SIG-M5 treated with dmso at 0.1 percent for 504 hours (cell line): ENCODE measurements around the gene SCYGR5.

Experiments
- DNase-seq: peaks from one replicate; lab custom pipeline; 2025; ENCODE audit not compliant: unreplicated experiment; lab: John Stamatoyannopoulos, UW

SCYGR5 gene

DNA sequence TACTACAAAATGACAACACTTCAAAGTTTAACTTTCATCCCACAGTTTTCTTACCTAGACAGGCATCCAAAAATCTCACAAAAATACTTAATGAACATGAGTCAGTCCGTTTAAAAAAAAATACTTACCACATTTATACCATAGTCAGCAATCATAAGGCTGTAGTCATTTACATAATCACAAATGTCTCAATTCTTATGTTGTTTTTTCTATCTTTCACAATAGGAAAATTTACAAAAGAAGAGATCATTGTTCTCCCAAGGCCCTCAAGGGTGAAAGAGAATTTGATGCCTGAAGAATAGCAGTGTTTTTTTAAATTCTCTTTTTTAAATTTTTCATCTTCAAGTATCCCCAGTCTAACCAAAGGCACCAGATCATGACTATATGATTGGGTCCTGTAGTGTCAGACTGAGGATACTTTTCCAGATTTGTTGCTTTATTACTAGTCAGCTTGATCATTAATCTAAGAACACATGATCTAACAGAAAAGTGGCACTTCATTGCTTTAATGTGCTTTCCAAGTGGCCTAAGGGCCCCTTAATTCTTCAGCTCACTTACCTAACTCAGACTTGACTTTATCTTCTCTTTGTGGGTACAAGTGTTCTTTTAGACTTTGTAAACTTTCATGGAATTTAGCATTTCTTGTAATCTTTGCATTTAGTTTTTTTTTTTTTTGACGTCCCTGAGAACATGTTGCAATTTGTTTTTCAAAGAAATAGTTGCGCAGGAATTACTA is 4.7 kb downstream of the SCYGR5 start:
- DNase-seq, result no peak

DNA sequence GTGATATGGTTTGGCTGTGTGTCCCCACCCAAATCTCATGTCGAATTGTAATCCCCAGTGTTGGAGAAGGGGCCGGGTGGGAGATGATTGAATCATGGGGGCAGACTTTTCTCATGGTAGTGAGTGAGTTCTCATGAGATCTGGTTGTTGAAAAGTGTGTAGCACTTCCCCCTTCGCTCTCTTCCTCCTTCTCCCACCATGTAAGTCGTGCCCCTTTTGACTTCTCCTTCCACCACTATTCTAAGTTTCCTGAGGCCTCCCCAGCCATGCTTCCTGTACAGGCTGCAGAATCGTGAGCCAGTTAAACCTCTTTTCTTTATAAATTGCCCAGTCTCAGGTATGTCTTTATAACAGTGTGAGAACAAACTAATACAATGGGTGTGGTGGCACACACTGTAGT is 7.0 kb downstream of the SCYGR5 start:
- peak; percentile 13 for DNase-seq

DNA sequence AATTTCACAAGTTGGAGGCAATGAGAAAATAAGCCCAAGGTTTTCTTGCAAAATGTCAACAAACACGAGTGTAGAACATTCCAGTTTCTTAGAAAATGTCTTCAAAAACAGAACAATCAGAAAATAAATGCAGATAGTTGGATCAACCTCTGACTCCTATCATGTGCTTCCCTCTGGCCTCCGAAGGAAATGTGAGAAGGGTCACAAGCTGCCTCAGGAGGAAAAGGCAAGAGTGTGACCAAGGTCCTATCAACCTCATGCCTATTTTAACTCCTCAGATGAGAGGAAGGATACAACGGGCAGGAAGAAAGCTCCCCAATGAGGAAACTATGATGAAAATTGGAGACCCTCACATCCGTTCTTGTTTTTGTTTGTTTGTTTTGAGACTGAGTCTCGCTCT is 7.9 kb downstream of the SCYGR5 start:
- DNase-seq, result no peak

DNA sequence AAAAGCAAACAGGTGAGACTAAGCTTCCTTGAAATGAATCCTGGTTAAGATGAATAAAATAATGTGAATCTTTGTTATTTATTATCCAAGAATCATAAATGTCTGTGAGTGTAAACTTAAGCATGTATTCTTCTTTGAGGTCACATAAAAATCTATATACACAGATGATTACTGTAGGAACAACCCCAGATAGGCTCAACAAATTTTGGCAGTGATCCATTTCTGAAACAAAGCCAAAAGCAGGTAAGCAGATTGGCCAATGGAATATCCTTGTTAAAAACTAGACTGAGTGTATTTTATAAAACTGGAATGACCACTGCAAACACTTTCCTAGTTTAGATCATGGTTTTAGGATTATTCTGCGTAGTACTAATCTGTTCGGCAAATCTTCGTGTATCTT is 11.3 kb downstream of the SCYGR5 start:
- DNase-seq, result no peak

DNA sequence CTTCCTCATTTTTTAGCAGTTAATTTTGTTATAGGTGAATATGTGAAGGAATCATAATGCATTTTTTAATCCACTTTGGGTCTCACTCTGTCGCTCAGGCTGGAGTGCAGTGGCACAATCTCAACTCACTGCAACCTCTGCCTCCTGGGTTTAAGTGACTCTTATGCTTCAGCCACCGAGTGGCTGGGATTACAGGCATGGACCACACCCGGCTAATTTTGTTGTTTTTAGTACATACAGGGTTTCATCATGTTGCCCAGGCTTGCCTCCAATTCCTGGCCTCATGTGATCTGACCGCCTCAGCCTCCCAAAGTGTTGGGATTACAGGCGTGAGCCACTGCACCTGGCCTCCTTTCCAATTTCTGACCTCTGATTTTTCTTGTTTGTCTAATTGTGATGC is 17.7 kb downstream of the SCYGR5 start:
- DNase-seq, result no peak

DNA sequence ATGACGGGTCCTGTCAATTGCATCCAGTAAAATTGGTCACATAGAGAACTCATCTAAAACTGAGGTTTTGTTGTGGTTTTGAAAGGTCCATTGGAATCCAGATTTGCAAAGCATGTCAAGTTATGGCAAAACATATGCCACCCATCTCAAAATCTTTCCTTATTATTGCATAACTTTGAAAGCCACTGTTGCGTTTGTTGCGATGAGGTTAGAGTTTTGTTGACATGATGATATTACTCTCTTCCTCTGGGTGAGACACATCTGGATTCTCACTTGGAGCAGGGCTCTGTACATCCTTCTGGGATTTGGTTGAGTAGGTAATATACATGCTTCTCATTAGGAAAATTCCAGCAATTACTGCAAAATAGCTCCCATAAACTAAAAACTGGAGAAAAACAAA is 20.6 kb downstream of the SCYGR5 start:
- DNase-seq, result no peak

DNA sequence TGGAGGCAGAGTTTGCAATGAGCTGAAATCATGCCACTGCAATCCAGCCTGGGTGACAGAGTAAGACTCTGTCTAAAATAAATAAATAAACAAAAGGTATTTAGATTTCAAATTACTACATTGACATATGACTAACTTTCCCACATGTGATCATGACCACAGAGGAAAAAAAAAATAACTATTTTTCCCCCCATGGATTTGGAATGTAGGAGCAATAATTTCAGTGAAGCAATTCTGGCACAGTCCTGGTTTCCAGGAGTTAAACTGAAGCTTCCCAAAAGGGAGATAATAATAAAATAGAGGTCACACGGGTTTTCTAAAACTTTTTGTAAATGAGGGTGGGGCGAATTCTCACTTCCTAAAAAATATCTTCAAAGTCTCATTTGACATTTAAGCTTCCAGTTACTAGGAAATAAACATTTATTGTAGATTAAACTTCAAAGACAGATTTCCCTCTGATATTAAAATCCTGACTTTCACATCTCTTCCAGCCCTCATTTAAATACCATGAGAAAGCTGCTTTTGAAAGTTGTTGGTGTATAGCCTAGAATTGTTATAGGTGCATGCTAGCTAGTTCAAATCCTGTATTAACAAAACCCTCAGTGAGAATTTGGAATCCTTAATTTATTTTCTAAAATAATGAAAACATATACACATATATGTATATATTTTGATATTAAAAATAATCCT is 30.5 kb downstream of the SCYGR5 start:
- DNase-seq, result no peak

DNA sequence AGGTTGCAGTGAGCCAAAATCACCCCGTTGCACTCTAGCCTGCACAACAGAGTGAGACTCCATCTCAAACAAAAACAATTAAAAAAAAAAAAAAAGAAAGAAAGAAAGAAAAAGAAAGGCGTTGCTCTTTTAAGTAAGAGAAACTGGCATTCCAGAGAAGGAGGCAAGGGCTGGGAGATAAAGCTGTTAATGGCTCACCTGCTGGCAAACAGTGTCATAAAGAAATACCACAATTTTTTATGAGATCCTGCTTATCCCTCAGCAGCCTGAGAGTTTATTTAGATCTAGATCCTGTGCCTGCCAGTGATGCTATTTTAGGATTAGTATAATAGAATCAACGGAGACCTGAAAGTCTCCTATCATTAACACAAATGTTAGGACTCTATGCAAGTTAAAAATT is 35.0 kb downstream of the SCYGR5 start:
- DNase-seq, result no peak

DNA sequence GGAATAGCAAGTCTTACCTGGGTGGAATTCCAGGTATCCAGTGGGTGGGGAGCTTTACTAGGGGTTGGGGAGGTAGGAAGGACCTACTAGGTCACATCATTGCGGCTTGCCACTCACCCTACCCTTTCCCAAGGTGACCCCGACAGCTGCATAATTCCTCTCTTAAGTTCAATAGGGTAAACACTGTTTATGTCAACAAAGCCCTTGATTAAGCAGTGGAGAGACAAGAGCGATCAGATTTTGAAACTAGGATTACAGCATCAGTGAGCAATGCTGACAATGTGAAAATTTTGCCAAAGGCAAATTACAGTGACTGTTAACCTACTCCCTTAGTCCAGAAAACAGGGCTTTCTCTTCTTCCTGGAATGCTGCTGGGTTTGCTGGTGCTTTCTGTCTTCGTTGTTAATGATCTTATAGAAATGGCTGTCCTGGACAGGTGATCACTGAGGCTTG is 36.7 kb downstream of the SCYGR5 start:
- peak; percentile 22 for DNase-seq

DNA sequence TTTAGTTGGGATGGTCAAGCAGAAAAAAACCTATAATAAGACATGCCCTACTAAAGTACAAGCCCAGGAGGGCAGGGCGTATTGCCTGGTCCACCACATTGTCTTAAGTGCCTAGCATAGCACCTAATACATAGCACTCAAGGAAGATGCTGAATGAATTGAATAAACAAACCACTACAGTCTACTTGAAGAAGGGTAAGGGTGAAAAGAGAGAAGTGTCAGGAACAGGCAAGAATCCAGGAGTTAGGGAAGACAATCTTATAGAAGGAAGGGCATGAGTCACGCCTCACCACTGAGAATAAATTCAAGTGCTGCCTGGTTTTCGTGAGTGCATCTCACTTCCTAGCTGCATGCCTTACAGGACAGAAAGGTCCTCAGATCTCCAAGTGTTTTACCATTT is 37.4 kb downstream of the SCYGR5 start:
- DNase-seq, result no peak

DNA sequence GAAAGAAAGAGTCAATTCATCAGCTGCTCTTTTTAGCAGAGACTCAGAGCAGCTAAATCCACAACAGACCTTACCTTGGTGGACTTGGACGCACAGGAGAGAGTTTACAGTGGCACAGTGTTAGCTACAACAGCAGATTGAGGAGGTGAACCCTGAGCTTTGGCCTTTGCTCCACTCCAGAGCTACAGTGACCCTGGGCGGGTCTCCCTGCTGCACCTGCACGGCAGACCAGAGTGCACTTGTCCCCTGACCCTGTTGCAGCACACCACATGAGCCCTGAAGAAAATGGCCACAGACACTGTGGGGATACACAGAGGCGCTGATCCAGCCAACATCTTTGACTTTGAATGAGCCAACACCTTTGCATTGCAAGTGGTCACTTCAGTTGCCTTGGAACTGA is 40.3 kb downstream of the SCYGR5 start:
- no peak for DNase-seq

DNA sequence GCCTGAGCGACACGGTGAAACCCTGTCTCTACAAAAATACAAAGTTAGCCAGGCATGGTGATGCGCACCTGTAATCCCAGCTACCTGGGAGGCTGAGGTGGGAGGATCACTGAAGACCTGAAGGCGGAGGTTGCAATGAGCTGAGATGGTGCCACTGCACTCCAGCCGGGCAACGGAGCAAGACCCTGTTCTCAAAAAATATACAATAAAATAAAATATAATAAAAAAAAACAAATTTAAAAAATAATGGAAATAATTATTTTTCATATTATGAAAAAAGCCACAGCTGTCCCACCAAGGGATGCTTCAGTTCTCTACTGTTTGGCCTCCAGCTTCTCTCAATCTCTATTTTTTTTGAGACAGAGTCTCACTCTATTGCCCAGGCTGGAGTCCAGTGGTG is 40.8 kb downstream of the SCYGR5 start:
- DNase-seq, result no peak

DNA sequence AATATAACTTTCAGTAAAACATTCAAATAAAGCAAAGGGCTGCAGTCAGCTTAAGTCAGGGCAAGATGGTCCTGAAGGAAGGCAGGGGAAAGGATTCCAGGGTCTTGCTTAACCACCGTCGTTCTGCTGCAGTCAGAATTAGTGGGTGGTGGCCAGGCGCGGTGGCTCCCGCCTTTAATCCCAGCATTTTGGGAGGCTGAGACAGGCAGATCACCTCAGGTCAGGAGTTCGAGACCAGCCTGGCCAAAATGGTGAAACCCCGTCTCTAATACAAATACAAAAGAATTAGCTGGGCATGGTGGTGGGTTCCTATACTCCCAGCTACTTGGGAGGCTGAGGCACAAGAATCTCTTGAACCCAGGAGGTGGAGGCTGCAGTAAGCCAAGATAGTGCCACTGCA is 44.4 kb downstream of the SCYGR5 start:
- DNase-seq, result no peak

DNA sequence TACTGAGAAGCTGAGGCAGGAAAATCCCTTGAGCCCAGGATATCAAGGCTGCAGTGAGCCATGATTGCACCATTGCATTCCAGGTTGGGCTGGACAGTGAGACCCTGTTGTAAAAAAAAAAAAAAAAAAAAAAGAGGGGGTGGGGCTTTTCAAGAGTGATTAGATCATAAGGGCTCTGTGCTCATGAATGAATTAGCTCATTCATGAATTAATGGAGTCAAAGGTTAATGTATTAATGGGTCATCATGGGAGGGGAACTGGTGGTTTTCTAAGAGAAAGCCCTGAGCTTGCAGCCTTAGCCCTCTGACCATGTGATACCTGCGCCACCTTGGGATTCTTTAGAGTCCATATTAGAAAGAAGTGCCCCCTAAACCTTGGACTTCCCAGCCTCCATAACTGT is 46.7 kb downstream of the SCYGR5 start:
- DNase-seq, result no peak

DNA sequence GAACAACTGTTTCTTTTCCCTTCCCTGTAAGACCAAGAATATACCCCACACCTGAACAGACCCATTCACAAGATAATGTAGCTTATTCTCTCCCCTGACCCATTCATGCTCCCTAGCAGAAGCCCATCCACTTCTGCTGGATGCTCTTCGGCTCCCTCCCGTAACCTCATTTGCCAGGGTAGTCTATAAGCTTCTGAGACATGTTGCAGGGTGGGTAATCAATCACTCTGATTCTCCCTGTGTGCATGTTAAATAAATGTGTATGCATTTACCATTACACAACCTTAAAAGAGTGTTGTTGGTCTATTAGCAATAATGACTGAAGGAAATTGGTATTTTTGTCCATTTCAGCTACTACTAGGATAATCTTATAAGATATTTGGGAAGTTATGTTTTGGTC is 49.9 kb downstream of the SCYGR5 start:
- DNase-seq, result no peak
